GM18507 (cell line): ENCODE results near the gene MED25.

Experiments
- DNase-seq: peaks from one replicate; pipeline ENCODE4 v3.0.0; 2011; ENCODE audit warnings: low read depth; ENCODE audit not compliant: insufficient read length; ENCODE audit errors: extremely low spot score
- FAIRE-seq: peaks from 2 replicates; lab custom pipeline; 2011; peaks lifted over from hg19 to GRCh38; lab: Jason Lieb, UNC

MED25 gene

DNA sequence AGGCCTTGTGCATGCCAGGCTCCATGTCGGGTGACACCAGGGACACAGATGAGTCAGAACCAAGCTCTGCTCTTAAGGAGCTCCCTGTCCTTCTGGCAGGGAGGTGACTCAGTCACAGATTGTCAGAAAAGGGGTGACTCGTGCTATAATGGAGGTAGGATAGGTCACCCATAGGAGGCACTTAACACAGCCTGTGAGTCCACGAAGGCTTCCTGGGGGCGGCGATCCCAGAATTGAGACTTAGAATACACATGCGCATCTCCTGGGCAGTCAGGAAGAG, 24.6 kb upstream of the MED25 start:
- no peak for FAIRE-seq
- DNase-seq: no peak

DNA sequence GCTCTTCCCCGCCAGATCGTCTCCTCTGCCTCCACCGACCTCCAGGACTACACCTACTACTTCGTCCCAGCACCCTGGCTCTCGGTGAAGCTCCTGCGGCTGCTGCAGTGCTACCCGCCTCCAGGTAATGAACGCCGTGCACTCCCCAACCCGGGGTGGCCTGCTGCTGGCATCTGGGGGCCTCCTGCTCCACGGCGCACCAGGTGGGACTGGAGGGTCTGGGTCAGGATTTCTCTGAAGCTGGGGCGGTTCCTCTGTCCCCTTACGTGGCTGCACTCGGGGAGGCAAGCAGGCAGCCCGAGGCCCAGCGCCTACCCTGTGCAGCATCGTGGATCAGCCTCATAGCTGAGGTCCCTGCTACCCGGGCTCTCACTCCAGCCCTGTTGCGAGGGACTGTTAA, 22.5 kb upstream of the MED25 start:
- FAIRE-seq (no peak), DNase-seq (no peak)

DNA sequence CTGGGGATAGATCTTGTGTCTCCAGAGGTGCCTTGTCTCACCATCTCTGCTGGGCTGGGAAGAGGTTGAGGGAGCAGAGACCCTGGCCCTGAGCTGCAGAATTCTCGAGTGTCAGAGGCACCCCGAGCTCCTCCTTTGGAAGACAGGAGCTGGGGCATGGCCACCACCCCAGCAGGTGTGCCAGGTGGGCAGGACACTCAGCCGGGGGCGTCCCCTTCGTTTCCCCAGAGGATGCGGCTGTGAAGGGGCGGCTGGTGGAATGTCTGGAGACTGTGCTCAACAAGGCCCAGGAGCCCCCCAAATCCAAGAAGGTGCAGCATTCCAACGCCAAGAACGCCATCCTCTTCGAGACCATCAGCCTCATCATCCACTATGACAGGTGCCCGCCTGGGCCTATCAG, 19.5 kb upstream of the MED25 start:
- FAIRE-seq (no peak), DNase-seq (no peak)

DNA sequence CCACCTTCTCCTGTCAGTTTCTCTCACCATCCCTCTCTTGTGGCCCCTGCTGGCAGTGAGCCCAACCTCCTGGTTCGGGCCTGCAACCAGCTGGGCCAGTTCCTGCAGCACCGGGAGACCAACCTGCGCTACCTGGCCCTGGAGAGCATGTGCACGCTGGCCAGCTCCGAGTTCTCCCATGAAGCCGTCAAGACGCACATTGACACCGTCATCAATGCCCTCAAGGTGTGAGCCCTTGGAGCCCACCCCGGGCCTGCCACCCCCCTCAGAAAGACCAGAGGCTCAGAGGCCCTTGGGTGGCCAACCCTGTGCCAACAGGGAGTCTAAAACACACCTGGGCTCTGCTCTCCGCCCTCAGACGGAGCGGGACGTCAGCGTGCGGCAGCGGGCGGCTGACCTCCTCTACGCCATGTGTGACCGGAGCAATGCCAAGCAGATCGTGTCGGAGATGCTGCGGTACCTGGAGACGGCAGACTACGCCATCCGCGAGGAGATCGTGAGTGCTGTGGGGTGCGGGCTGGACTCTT, 18.8 kb upstream of the MED25 start:
- DNase-seq (no peak), FAIRE-seq (no peak)

DNA sequence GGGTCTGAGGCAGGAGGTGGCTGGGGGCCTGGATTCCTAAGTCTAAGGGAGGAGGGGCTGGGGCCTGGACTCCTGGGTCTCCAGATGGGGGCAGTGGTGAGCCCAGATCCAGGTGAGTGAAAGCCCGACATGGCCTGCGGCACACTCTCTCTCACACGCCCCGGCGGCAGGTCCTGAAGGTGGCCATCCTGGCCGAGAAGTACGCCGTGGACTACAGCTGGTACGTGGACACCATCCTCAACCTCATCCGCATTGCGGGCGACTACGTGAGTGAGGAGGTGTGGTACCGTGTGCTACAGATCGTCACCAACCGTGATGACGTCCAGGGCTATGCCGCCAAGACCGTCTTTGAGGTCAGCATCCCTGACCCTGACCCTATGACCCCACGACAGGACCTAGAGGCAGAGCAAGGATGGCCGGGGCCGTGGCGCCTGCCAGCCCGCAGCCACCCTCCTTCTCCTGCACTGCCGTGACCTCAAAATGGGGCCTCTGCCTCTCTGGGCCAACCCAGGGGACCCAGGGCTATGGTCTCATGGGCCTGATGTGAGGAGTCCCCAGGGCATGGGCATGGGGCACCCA, 18.2 kb upstream of the MED25 start:
- DNase-seq (no peak), FAIRE-seq (no peak)

DNA sequence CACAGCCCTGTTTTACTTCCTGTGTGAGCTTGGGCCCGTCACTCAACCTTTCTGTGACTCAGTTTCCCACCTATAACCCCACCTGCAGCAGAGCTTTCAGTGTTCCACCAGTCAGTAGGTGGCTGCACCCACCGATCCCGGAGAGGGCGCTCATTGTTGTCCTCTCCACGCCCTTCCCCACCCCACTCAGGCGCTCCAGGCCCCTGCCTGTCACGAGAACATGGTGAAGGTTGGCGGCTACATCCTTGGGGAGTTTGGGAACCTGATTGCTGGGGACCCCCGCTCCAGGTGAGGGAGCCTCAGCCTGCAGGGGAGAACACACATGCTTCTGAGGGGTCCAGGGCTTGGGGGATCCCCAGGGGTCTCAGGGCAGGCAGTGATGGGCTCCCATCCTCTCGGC, 17.3 kb upstream of the MED25 start:
- DNase-seq (no peak), FAIRE-seq (no peak)

DNA sequence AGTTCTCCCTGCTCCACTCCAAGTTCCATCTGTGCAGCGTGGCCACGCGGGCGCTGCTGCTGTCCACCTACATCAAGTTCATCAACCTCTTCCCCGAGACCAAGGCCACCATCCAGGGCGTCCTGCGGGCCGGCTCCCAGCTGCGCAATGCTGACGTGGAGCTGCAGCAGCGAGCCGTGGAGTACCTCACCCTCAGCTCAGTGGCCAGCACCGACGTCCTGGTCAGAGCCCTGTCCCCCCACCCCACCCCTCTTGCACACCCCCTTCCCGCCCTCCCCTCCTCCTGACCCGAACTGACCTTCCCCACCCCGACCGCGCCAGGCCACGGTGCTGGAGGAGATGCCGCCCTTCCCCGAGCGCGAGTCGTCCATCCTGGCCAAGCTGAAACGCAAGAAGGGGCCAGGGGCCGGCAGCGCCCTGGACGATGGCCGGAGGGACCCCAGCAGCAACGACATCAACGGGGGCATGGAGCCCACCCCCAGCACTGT, 16.6 kb upstream of the MED25 start:
- DNase-seq (no peak), FAIRE-seq (no peak)

DNA sequence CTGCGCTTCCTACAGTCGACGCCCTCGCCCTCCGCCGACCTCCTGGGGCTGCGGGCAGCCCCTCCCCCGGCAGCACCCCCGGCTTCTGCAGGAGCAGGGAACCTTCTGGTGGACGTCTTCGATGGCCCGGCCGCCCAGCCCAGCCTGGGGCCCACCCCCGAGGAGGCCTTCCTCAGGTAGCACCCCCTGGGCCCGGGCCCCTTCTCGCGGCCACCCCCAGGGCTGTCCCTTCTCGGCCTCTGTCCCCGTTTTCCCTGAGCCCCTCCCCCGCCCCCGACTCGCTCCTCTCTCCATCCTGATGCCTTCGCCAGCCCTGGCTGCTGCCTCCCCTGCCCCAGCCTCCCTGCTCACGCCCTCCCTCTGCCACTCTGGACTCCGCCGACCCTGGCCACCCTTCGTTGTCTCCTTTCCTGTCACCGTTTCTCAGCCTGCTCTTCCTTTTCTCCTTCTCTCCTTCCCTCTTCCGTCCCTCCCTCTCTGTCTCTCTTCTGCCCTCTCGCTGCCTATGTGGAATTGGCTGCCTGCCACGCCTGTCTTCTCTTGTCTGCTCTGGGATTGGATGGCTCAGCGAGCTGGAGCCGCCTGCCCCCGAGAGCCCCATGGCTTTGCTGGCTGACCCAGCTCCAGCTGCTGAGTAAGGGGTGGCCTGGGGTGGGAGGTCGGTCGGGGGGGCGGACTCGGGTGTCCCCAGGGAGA, 16.0 kb upstream of the MED25 start:
- FAIRE-seq (no peak), DNase-seq (no peak)

DNA sequence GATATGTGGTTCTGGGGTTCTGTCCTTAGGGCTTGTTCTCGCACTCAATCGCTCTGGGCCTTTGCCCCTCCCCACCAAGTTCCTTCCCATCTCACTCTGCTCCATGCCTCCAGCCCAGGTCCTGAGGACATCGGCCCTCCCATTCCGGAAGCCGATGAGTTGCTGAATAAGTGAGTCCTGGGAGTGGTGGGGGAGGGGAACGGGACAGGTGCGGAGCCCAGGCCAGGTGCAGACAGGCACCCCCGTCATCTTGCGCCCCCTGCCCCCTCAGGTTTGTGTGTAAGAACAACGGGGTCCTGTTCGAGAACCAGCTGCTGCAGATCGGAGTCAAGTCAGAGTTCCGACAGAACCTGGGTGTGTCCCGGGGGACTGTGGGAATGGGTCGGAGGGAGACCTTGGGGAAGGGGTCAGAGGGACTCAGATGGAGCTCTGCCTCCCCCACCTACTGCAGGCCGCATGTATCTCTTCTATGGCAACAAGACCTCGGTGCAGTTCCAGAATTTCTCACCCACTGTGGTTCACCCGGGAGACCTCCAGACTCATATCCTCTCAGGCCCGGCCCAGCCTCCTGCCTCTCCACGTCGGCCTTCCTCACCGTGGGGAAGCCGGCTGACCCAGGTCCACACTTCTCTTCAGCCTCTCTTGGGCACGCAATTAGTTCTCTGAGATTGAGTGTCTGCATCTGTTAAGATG, 15.1 kb upstream of the MED25 start:
- DNase-seq (no peak), FAIRE-seq (no peak)

DNA sequence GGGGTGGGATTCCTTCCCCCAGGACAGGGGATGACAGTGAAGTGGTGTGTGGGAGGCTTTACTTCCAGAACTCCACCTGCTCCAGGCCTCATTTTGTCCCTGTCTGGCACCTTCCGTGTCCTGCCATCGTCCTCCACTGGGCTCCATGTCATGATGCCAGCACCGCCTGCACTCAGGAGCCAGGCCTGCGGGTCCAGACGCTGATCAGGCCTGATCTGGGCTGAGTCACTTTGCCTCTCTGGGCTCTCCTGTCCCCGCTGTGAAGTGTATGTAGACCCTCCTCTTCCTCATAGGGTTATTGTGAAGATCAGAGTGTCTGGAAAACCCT, 14.6 kb upstream of the MED25 start:
- DNase-seq: no peak

DNA sequence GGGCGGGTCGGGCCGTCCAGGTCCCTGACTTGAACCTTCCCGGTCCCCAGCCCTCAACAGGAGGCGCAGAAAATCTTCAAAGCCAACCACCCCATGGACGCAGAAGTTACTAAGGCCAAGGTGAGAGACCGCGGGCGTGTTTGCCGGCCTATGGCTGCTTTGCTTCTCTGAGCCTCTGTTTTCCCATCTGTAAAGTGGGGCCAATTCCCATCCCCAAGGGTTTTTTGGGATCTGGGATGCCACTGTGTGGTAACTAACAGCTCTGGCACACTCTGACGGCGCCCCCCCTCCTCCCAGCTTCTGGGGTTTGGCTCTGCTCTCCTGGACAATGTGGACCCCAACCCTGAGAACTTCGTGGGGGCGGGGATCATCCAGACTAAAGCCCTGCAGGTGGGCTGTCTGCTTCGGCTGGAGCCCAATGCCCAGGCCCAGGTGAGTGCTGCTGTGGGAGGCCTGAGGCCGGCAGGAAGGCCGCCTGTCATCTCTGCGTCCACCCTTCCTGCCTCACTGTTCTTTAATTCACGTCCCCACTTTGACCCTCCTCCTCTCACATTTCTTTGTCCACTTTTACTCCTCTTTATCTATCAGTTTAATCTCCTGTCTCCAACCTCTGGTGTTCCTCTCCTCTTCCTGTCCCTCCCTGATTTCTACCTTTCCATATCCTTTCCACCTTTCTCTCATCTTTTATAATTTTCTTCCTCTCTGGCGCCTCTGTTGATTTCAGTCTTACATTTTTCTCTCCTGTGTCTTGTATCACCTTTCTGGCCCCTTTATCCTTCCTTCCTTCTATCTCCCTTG, 12.1 kb upstream of the MED25 start:
- no peak for FAIRE-seq

More for the DNA sequence above, 14.6 kb upstream of the MED25 start:
- FAIRE-seq: no peak

DNA sequence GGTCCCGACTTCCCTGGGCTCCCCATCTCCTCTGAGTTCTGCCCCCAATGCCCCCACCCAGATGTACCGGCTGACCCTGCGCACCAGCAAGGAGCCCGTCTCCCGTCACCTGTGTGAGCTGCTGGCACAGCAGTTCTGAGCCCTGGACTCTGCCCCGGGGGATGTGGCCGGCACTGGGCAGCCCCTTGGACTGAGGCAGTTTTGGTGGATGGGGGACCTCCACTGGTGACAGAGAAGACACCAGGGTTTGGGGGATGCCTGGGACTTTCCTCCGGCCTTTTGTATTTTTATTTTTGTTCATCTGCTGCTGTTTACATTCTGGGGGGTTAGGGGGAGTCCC, 11.5 kb upstream of the MED25 start:
- no peak for DNase-seq
- FAIRE-seq: no peak

More for the DNA sequence above, 12.1 kb upstream of the MED25 start:
- no peak for DNase-seq

DNA sequence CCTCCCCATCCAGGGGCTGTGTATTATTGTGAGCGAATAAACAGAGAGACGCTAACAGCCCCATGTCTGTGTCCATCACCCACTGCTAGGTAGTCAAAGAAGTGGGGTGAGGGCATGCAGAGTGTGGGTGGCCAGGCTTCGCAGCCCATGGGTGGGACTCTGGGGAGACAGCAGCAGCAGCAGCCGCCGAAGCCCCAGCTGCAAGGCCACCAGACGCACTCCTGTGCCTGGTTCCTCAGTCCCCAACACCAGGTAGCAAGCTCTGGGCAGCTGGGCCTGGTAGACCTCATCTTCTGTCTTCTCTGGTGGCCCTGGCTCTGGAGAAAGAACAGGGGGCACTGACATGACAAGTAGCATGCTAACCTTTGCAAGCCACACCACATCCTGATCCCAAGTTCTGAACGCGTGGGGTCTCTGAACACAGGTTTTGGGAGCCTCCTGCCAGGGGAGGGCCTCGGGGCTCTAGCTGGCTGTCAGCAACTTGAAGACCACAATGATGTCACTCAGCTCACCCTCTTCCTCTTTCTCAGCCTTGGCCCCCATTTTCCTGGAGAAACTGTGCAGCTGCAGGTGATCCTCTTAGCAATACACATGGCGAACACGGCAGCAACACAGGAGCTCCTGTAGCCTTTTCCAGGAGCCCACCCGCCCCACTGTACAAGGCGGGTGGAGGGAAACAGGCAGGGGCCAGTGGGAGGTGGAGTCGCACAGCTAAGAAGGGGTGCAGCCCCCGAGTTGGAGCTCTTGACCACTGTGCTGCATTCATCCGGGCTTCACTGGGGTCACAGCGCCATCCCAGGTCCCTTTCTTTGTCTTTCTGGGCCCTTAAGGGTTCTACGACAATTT, 10.8 kb upstream of the MED25 start:
- FAIRE-seq (no peak), DNase-seq (no peak)

DNA sequence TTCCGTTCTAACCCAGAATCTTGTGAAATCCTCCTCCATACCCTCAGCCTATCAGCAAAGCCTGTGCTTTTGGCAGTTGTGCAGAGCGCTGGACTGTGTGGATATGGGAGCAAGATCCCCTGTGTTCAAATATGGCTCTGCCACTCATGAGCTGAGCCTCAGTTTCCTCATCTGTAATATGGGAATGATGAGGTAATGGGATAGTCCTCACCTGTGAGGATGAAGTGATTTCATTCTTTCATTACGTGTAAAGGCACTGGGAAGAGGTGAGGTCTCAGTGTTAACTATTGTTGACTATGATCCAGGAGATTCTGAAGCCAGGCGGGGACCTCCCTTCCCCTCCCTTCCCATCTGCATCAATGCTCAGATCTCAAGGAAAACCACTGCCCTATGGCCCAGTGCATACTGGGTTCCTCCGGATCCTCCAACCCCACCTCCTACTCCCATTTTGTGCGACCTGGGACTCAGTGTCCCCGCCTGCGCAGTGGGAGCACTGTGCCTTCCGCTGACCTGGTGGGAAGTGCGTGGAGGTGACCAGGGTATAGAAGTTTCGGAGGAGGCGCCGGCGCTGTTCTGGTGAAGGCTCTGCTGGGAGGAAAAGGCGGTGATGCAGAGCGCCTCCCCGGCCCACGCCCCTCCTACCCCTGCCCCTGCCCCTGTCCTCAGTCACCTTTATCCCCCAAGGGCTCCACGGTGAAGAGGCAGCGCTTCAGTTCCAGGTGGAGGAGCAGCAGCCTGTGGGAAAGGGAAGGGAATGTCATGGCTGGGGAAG, 10.0 kb upstream of the MED25 start:
- FAIRE-seq (no peak), DNase-seq (no peak)

DNA sequence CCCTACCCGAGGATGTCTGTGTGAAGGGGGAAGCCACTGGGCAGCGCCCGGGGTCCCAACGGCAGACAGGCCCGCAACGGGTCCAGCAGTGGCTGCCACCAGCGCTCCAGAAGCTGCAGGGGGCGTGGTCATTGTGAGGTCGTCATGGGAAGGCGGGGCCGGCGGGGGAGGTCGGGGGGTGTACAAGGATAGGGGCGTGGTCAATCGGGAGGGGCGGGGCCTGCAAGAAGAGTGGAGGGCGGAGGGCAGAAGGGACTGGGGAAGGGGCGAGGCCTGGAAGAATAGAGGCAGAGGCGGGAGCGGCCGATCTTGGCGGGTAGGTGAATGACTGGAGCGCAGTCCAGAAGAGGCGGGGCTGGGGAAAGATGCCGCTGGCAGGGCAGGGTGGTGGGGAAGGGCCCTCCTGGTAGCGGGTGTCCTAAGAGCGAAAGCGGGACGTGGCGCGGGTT, 9.4 kb upstream of the MED25 start:
- DNase-seq: peak; percentile 71
- peak; percentile 58 for FAIRE-seq

DNA sequence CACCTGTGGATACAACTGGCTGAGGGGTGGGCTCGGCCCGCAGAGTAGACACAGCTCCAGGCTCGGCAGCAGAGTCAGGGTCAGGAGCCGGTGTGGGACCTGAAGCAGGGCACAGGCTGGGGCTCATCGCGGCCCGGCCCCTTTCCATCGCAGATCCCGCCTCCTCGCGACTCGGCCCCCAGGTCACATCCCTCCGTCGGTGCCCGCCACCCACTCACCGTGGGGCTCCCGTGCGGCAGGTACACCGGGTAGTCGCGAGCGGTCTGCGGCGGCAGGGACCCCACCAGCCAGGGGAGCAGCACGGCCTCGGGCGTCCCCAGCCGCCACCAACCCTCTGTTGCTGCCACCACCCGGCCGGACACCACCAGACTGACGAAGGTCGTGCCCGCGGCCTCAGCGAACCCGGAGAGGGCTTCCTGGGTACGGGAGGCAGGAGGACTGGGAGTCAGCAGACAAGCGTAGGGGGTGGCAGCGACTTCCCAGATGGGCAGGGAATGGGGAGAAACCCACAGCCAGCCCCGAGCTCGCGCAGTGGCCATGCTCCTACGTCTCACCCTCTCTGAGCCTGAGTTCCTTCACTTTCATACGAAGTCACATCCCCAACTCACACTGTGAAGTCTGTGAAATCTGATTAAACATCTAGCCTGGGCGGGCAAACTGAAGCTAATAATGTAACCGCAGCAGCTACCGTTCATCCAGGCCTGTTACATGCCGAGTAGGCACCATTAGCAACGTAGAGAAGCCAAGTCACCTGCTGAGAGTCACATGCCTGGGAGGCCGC, 8.7 kb upstream of the MED25 start:
- DNase-seq (no peak), FAIRE-seq (no peak)

DNA sequence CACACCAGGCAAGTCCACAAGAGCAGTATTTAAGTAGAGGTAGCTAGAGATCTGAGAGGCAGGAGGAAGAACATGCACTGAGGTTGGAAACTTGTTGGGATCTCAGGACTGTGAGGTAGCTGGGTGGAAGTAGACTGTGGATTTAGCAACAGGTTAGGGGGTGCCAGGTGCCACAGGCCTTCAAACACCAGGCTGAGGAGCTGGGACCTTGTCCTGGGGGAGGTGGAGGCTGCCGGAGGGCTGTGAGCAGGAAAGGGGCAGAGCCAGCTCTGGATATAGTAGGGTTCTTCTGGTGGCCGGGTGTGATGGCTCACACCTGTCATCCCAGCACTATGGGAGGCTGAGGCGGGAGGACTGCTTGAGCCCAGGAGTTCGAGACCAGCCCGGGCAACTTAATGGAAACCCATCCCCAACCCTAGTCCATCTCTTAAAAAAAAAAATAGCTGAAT, 8.1 kb upstream of the MED25 start:
- DNase-seq (no peak), FAIRE-seq (no peak)

DNA sequence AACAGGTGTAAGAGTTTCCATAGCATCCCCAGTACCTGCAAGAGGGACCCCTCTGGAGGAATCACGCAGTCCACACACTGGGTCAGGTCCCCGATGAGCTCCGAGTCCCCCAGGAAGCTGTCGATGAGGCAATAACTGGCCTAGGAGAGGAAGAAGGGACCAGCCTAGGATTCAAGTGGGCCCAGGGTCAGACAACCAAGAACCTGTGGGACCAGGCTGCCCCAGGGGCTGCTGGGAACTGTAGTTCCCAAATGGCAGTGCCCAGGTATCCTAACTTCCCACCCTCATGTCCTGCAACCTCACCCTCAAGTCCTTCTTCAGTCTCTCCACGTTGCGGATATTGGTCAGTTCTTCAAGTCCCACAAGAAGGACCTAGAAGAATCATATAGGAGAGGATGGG, 6.8 kb upstream of the MED25 start:
- DNase-seq: no peak
- no peak for FAIRE-seq
